GM12865 (cell line): ENCODE results near the gene GDF7.
A peak's percentile ranks its signal among the peaks of the same experiment; 100 is the strongest.

Experiments
- DNase-seq: peaks from one replicate; pipeline ENCODE4 v3.0.0; 2010; ENCODE audit warnings: low read depth
- H3K4me3 ChIP-seq: 2 replicates; pipeline ENCODE4 v1.5.1; 2011; ENCODE audit warnings: mild to moderate bottlenecking, low read depth, low read length, control low read depth
- TF ChIP-seq, protein P1 (sequence below): IDR thresholded peaks from 2 replicates; pipeline ENCODE4 v1.5.1; 2011; ENCODE audit warnings: low read length, control low read depth, low read depth, inconsistent platforms; ENCODE audit not compliant: insufficient read depth; ENCODE audit errors: missing control alignments

The GDF7 gene

DNA sequence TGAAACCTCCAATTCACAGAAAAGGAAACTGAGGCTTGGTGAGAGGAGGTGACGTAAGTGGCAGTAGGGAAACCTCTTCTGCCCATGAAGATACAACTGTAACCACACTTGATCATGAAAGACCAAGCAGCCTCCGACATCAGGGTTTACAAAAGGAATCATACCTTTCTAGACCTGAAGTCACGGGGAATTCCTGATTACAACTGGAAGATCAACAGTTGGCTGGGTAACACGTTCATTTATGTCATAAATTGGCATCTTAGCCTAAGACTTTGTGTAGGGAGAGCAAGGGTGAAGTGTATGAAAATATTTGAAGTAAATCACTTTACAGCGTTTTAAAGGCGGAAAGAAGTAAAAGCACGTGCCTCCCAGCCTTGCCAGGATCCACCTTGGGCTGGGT, 17.0 kb upstream of the GDF7 start:
- TF ChIP-seq, protein P1, sequence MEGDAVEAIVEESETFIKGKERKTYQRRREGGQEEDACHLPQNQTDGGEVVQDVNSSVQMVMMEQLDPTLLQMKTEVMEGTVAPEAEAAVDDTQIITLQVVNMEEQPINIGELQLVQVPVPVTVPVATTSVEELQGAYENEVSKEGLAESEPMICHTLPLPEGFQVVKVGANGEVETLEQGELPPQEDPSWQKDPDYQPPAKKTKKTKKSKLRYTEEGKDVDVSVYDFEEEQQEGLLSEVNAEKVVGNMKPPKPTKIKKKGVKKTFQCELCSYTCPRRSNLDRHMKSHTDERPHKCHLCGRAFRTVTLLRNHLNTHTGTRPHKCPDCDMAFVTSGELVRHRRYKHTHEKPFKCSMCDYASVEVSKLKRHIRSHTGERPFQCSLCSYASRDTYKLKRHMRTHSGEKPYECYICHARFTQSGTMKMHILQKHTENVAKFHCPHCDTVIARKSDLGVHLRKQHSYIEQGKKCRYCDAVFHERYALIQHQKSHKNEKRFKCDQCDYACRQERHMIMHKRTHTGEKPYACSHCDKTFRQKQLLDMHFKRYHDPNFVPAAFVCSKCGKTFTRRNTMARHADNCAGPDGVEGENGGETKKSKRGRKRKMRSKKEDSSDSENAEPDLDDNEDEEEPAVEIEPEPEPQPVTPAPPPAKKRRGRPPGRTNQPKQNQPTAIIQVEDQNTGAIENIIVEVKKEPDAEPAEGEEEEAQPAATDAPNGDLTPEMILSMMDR = no peak
- peak overlapping the region; percentile 63 for H3K4me3 ChIP-seq
- no peak for DNase-seq

DNA sequence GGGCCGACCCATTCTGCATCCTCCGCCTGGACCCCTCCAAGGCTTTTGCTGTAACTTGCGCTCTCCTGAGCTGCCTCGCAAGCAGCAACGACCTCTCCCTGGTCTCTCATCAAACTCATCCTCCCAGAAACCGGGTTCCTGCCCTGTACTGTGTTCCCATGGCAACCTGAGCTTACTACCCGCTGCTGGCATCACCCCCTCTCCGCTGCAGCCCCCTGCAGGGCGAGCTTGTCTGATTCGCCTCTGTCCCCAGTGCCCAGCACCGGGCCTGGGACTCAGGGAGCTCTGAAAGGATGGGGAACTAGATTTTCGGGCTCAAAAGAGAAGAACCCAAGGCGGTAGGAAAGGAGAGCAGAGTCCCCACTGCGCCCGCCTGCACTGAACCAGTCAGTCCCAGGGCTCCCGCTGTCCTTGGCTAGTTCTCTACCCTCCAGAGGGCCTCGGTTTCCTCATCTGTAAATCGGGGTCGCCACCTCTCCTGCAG, 16.5 kb upstream of the GDF7 start:
- peak overlapping the region; percentile 63 for H3K4me3 ChIP-seq
- TF ChIP-seq, protein P1 = no peak
- DNase-seq = peak; percentile 42

DNA sequence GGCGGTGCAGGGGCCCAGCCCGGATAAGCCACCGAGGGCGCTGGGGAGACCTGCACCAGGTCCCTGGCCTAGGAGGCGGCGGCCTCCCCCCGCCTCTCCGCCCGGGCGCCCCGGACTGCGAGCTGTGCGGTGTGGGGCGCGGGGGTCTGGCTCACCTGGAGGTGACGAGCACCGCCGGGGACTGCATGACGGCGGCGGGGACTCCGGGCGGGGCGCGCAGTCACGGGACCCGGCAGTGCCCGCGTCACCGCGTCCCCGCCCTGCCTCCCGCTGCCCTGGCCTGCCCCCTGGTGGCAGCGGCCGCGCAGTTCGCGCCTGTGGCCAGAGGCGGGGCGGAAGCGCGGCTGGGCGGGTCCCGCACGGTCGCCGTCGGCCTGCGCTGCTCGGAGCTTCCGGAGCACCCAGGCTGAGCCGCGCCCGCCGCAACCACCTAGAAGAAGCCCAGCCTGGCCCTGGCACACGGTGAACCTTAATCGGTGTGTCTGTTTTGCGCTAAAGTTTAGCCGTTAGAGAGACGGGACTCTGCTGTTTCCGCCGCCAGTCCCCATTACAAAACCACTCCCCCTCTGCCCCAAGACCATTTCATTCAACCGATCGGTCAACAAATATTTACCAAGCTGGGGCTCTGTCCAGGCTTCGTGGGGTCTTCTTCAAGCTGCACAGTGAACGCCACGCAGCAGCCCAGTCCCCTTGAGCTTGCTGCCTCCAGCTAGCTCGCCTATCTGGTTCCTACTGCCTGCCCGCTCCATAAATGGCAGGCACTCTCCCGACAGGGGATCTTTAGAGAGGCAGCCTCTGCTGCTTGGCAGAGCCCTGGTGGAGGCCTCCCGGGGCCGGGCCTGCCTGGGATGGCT, 15.8 kb upstream of the GDF7 start, which contains the start of gene HS1BP3:
Gene HS1BP3 (minus strand): TSS at position 222 of the 854 bp plus-strand sequence. CDS start 35 bp downstream, at position 187.
- peak; percentile 93 for DNase-seq
- H3K4me3 ChIP-seq = peak within 1 kb of the TSS; percentile 68
- TF ChIP-seq, protein P1 = peak; percentile 91

DNA sequence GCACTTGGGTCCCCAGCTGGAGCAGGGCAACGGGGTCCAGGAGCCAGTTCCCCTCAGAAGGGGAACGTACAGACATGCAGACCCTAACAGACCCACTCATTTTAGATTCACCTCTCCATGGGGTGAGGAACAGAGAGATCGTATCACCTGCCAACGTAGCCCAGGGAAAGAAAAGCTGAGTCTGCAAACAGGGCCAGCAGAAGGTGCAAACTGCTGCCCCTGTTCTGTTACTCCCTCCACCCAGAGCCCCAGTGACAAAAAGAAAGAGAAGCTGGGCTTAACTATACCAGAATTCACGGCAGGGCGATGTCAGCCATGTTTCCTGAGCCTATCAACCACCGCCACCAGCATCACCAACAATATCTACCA, 15.2 kb upstream of the GDF7 start:
- H3K4me3 ChIP-seq = peak overlapping the region; percentile 68
- no peak for DNase-seq

DNA sequence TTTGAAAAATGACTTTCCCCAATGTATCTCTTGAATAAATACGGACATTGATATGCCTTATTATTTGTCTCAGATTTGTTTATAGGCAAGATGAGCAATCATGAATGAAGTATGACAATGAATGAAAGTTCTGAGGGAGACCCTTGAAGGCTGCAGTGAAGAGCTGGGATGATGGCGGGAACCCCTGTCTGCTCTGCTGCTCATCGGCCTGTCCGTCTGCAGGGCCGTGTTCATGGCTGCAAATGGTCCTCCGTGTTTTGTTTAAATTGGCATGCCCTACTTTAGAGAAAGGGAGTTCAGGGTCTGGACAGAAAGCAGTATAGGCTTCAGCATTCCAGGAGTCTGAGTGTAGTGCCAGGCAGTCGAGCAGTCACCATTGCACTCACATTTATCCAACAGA, 14.8 kb upstream of the GDF7 start:
- no peak for DNase-seq
- TF ChIP-seq, protein P1 = no peak
- no peak overlapping the region for H3K4me3 ChIP-seq

More for the DNA sequence above, 15.2 kb upstream of the GDF7 start:
- TF ChIP-seq, protein P1 = no peak

DNA sequence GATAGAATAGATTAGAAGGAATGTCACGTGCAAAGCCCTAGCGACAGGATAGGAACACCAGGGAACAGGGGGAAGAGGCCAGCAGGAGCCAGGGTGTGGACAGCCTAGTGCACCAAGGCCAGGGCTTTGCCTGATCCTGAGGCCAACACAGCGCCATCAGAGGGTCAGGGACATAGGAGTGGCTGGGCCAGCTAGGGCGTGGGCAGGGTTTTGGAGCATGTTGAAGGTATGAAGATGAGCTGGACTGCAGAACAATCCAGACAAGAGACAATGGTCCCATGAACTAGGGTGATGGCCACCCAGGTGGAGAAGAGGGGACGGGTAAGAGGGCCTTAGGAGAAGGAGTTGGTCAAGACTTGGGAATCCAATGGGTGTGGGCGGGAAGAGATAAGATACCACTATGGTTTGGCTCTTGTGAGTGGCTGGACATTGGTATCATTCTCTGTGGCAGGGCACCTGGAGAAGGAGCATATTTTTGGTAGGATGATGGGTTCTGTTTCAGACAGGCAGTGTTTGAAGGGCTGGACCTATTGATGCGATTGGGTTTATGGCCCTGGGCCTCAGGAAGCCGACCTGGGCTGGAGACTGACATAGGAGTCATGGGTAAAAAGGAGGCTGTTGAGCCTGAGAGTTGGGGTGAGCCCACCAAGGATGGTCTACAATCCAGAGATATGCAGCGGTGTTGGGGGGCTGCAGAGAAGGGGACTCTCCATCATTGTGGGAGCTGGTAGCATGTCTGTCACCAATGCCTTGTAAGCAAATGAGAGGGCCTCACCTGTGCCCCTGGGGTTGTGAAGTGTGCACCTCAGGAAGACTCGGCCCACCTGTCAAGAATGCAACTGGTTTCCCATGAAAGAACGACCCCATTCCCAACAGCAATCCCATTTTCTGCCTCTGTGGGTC, 14.0 kb upstream of the GDF7 start:
- DNase-seq = no peak
- TF ChIP-seq, protein P1 = no peak
- no peak overlapping the region for H3K4me3 ChIP-seq
